Trophoblast cell (in vitro differentiated cells and primary cell): ENCODE measurements around the gene KERA.

ENCODE experiments used
- DNase-seq, 2 donors: peaks; one replicate each; pipeline ENCODE4 v3.0.0-alpha.2; 2016
- H2AFZ ChIP-seq: 2 replicates; pipeline ENCODE4 v1.6.1; 2013; ENCODE audit warnings: low read length, moderate library complexity, mild to moderate bottlenecking; ENCODE audit not compliant: insufficient read depth, poor library complexity
- H2AK5ac ChIP-seq: 2 replicates; pipeline ENCODE4 v1.6.1; 2013; ENCODE audit warnings: mild to moderate bottlenecking, low read length
- H2BK120ac ChIP-seq: 2 replicates; pipeline ENCODE4 v1.6.1; 2013; ENCODE audit warnings: low read length, mild to moderate bottlenecking, moderate library complexity; ENCODE audit not compliant: insufficient read depth, poor library complexity
- H2BK12ac ChIP-seq: 2 replicates; pipeline ENCODE4 v1.6.1; 2013; ENCODE audit warnings: mild to moderate bottlenecking, low read length, moderate library complexity
- H2BK5ac ChIP-seq: 2 replicates; pipeline ENCODE4 v1.6.1; 2013; ENCODE audit warnings: low read length, low read depth, moderate library complexity, mild to moderate bottlenecking; ENCODE audit not compliant: poor library complexity
- H3K14ac ChIP-seq: 2 replicates; pipeline ENCODE4 v1.6.1; 2013; ENCODE audit warnings: mild to moderate bottlenecking, low read length
- H3K18ac ChIP-seq: 2 replicates; pipeline ENCODE4 v1.6.1; 2013; ENCODE audit warnings: mild to moderate bottlenecking, low read length
- H3K23ac ChIP-seq: 2 replicates; pipeline ENCODE4 v1.6.1; 2013; ENCODE audit warnings: low read length
- H3K27ac ChIP-seq: 2 replicates; pipeline ENCODE4 v1.5.1; 2013; ENCODE audit warnings: low read depth, mild to moderate bottlenecking, inconsistent platforms, low read length, moderate library complexity
- H3K27me3 ChIP-seq: 2 replicates; pipeline ENCODE4 v1.6.1; 2013; ENCODE audit warnings: inconsistent platforms, mild to moderate bottlenecking, low read length, moderate library complexity; ENCODE audit not compliant: insufficient read depth
- H3K36me3 ChIP-seq, 2 experiments: 1 replicate in 1 of 2; 2 replicates in 1 of 2; pipeline ENCODE4 v1.6.1; 2013; ENCODE audit warnings: low read length in 2 of 2, mild to moderate bottlenecking in 2 of 2, moderate library complexity in 1 of 2; ENCODE audit not compliant: insufficient read depth in 2 of 2, control insufficient read depth in 1 of 2
- H3K4ac ChIP-seq: 2 replicates; pipeline ENCODE4 v1.6.1; 2013; ENCODE audit warnings: low read depth, mild to moderate bottlenecking, low read length, moderate library complexity
- H3K4me1 ChIP-seq, 2 experiments: 1 replicate in 1 of 2; 2 replicates in 1 of 2; pipeline ENCODE4 v1.6.1; 2013; ENCODE audit warnings: low read length in 2 of 2, mild to moderate bottlenecking in 2 of 2, moderate library complexity in 1 of 2; ENCODE audit not compliant: insufficient read depth in 2 of 2, control insufficient read depth in 1 of 2
- H3K4me2 ChIP-seq: 2 replicates; pipeline ENCODE4 v1.6.1; 2013; ENCODE audit warnings: inconsistent platforms, mild to moderate bottlenecking, low read length, moderate library complexity
- H3K4me3 ChIP-seq: 2 replicates; pipeline ENCODE4 v1.5.1; 2013; ENCODE audit warnings: mild to moderate bottlenecking, low read depth, low read length, inconsistent platforms
- H3K79me1 ChIP-seq: one replicate; pipeline ENCODE4 v1.6.1; 2013; ENCODE audit warnings: low read length
- H3K79me2 ChIP-seq: 2 replicates; pipeline ENCODE4 v1.6.1; 2013; ENCODE audit warnings: low read length, mild to moderate bottlenecking; ENCODE audit not compliant: control insufficient read depth, insufficient read depth, poor library complexity
- H3K9ac ChIP-seq: 2 replicates; pipeline ENCODE4 v1.6.1; 2013; ENCODE audit warnings: mild to moderate bottlenecking, low read length
- H3K9me3 ChIP-seq: 2 replicates; pipeline ENCODE4 v1.6.1; 2013; ENCODE audit warnings: low read depth, mild to moderate bottlenecking, control low read depth, inconsistent platforms, low read length; ENCODE audit not compliant: insufficient read depth
- H4K12ac ChIP-seq: 2 replicates; pipeline ENCODE4 v1.6.1; 2013; ENCODE audit warnings: low read depth, mild to moderate bottlenecking, low read length, moderate library complexity
- H4K8ac ChIP-seq: 2 replicates; pipeline ENCODE4 v1.6.1; 2013; ENCODE audit warnings: low read depth, mild to moderate bottlenecking, low read length, moderate library complexity
- H4K91ac ChIP-seq: one replicate; pipeline ENCODE4 v1.6.1; 2013; ENCODE audit warnings: low read depth, mild to moderate bottlenecking, low read length, moderate library complexity
- WGBS: extraction: QIAGEN DNeasy Blood & Tissue Kit; methylation state at CpG from one replicate; pipeline ENCODE4 v1.1.7; 2013; ENCODE audit warnings: missing lambda C conversion rate; ENCODE audit not compliant: insufficient read length, insufficient coverage; ENCODE audit errors: extremely low coverage; 5-methylcytosine and 5-hydroxymethylcytosine counted together

Gene KERA

DNA sequence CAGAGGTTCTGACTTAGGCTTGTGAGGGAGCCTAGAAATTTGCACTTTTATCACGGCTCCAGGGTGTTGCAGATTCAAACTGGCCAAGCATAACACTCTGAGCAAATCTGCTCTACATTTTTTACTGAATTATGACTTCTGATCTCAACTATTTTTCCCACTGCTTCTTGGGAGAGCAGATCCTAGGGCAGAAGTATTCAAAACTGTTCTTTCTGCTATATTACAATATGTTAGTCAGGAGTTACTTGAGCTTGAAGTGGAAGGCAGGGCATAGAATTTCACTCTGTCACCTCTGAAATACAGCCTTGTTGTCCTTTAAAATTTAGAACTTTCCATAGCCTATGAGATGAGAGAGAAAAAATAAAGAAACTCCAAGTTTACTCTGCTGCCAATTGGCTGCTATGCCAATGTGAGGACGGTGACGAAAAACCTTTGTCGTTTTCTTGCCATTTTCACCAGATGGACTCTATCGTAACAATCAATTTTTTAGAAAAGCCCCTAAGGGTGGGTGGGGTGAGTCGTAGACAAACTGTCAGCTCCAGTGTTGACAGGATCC lies 16.4 kb upstream of the KERA start:
- H2AK5ac ChIP-seq: no peak overlapping the region
- H4K91ac ChIP-seq: no peak overlapping the region
- no peak overlapping the region for H2BK120ac ChIP-seq
- H3K9me3 ChIP-seq: no peaks in the 10 kb centered on the region
- H2BK12ac ChIP-seq: no peak overlapping the region
- no peak overlapping the region for H3K27ac ChIP-seq
- no peak overlapping the region for H3K9ac ChIP-seq
- H2BK5ac ChIP-seq: no peak overlapping the region
- H3K27me3 ChIP-seq: no peaks in the 10 kb centered on the region
- H3K4me2 ChIP-seq: no peak overlapping the region
- H3K36me3 ChIP-seq: no peaks in the 10 kb centered on the region
- no peak overlapping the region for H3K18ac ChIP-seq
- H3K4me1 ChIP-seq: peaks cover 0 to 3% of the 10 kb centered on the region in 2 experiments
- H4K8ac ChIP-seq: no peak overlapping the region
- H3K79me1 ChIP-seq: no peaks in the 10 kb centered on the region
- H3K4ac ChIP-seq: no peak overlapping the region
- no peak overlapping the region for H3K14ac ChIP-seq
- H3K23ac ChIP-seq: no peak overlapping the region
- no peaks in the 10 kb centered on the region for H3K79me2 ChIP-seq
- no CpG with 5 or more reads among the region's 6 CpGs for WGBS
- H4K12ac ChIP-seq: no peak overlapping the region
- DNase-seq: no peak
- H2AFZ ChIP-seq: no peak overlapping the region
- H3K4me3 ChIP-seq: no peak overlapping the region

DNA sequence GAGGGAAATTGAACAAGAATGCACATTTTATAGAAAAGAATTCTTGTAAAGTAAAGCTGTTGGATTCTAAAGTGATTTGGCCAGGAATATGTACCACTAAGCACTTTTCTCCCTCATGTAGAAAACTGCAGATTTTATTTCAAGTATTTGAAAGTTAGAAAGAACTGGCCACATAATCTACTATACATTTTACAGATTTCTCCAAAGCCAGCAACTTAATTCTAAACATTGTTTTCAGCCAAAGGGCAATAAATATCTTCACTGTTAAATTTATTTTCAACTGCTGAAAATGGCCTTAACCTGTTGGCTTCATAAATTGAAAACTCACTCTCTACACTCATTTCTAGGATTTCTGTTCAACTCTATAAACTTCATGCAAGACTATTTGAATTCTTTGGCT lies 15.6 kb upstream of the KERA start:
- no peak overlapping the region for H3K4ac ChIP-seq
- no peak overlapping the region for H3K4me3 ChIP-seq
- no peak for DNase-seq
- H2BK12ac ChIP-seq: no peak overlapping the region
- H3K27ac ChIP-seq: no peak overlapping the region
- no peak overlapping the region for H2BK120ac ChIP-seq
- H2AK5ac ChIP-seq: no peak overlapping the region
- H3K4me1 ChIP-seq: peaks cover 0 to 3% of the 10 kb centered on the region in 2 experiments
- no peak overlapping the region for H4K91ac ChIP-seq
- H3K18ac ChIP-seq: no peak overlapping the region
- H2BK5ac ChIP-seq: no peak overlapping the region
- H3K9ac ChIP-seq: no peak overlapping the region
- no peaks in the 10 kb centered on the region for H3K27me3 ChIP-seq
- no peak overlapping the region for H4K12ac ChIP-seq
- H3K79me2 ChIP-seq: no peaks in the 10 kb centered on the region
- no peak overlapping the region for H4K8ac ChIP-seq
- H3K36me3 ChIP-seq: no peaks in the 10 kb centered on the region
- no peak overlapping the region for H3K14ac ChIP-seq
- H3K79me1 ChIP-seq: no peaks in the 10 kb centered on the region
- no peak overlapping the region for H3K4me2 ChIP-seq
- no peak overlapping the region for H3K23ac ChIP-seq
- no peak overlapping the region for H2AFZ ChIP-seq
- H3K9me3 ChIP-seq: no peaks in the 10 kb centered on the region

DNA sequence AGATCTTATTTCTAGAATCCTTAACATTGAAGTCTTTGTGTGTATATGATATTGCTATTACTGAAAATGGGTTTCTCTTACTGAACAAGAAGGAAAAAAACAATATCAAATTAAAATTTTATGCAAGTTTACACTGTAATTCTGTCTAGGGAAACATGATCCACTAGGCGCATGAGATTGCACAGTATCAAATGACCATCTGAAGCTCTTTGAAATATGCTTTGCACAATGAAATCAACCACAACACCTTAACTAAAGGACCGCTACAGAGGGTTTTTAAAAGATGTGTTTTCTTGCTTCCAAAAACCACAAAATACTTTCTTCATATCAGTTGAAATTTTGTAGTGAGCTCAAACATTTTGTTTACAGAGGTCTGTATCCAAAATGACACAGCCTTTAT lies 15.1 kb upstream of the KERA start:
- H3K23ac ChIP-seq: no peak overlapping the region
- no peaks in the 10 kb centered on the region for H3K36me3 ChIP-seq
- H3K27me3 ChIP-seq: no peaks in the 10 kb centered on the region
- H3K4me2 ChIP-seq: no peak overlapping the region
- no peak for DNase-seq
- no peak overlapping the region for H3K18ac ChIP-seq
- no peak overlapping the region for H2BK5ac ChIP-seq
- no peak overlapping the region for H3K4me3 ChIP-seq
- no peak overlapping the region for H2AK5ac ChIP-seq
- no peak overlapping the region for H3K4ac ChIP-seq
- H2BK12ac ChIP-seq: no peak overlapping the region
- H3K79me1 ChIP-seq: no peaks in the 10 kb centered on the region
- H4K91ac ChIP-seq: no peak overlapping the region
- no peaks in the 10 kb centered on the region for H3K9me3 ChIP-seq
- no CpG with 5 or more reads among the region's 2 CpGs for WGBS
- no peak overlapping the region for H3K14ac ChIP-seq
- no peak overlapping the region for H2AFZ ChIP-seq
- no peak overlapping the region for H2BK120ac ChIP-seq
- H3K79me2 ChIP-seq: no peaks in the 10 kb centered on the region
- no peak overlapping the region for H3K9ac ChIP-seq
- H3K4me1 ChIP-seq: peaks cover 0 to 3% of the 10 kb centered on the region in 2 experiments
- no peak overlapping the region for H3K27ac ChIP-seq
- no peak overlapping the region for H4K12ac ChIP-seq
- H4K8ac ChIP-seq: no peak overlapping the region

DNA sequence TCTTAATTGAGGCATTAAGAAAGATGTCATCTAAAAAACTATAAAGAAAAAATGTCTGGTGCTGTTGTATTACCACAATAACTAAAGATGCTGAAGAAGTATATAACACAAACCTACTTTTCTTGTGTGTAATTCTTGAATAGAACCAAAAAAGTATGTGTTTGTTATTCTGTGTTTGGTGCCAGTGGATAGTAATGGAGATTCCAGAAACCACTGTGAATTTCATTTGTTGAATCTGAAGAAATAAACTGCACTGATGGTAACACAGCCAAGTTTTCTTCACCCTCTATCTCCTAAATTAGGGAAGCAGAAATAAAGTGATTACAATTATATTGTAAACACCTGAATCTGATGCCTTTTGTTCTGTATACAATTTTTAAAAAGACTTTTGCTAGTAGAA lies 13.1 kb upstream of the KERA start:
- Histone ChIP-seq H3K4me3 (no peak overlapping the region), H3K79me2 (no peaks in the 10 kb centered on the region), H3K9me3 (no peaks in the 10 kb centered on the region), H3K18ac (no peak overlapping the region), H3K79me1 (no peaks in the 10 kb centered on the region), H2BK5ac (no peak overlapping the region), H3K4me1 (no peaks in the 10 kb centered on the region), H3K27ac (no peak overlapping the region), H4K12ac (no peak overlapping the region), H3K4me2 (no peak overlapping the region), H4K91ac (no peak overlapping the region), H3K14ac (no peak overlapping the region), H3K4ac (no peak overlapping the region), H2BK12ac (no peak overlapping the region), H3K23ac (no peak overlapping the region), H4K8ac (no peak overlapping the region), H3K36me3 (no peaks in the 10 kb centered on the region), H3K27me3 (no peaks in the 10 kb centered on the region), H3K9ac (no peak overlapping the region), H2BK120ac (no peak overlapping the region), H2AK5ac (no peak overlapping the region), H2AFZ (no peak overlapping the region)
- no peak for DNase-seq
